GM12892 (cell line): ENCODE data around the gene TAS2R39.
"Not testable (repeated sequence)": the region's sequence is repeated elsewhere in the genome, so short reads cannot be mapped to it uniquely, and the experiment has no call there.

Source experiments
- DNase-seq: peaks from one replicate; pipeline ENCODE4 v3.0.0; 2011; ENCODE audit not compliant: insufficient read length
- FAIRE-seq: peaks from 2 replicates; lab custom pipeline; 2011; peaks lifted over from hg19 to GRCh38; lab: Jason Lieb, UNC
- POLR2A ChIP-seq: IDR thresholded peaks from 2 replicates; pipeline ENCODE4 v1.6.1; 2011; ENCODE audit warnings: low read depth, low read length, control low read depth
- POLR2AphosphoS5 ChIP-seq: IDR thresholded peaks from 2 replicates; pipeline ENCODE4 v1.6.1; 2011; ENCODE audit warnings: low read depth, low read length, control low read depth
- TAF1 ChIP-seq: IDR thresholded peaks from 2 replicates; pipeline ENCODE4 v1.6.1; 2011; ENCODE audit warnings: low read depth, mild to moderate bottlenecking, control low read depth, low read length, borderline replicate concordance

TAS2R39 gene

GRCh38 chr7:143188994-143189393 lies 5.8 kb downstream of the TAS2R39 start:
- FAIRE-seq (no peak), DNase-seq (no peak)
- TF ChIP-seq POLR2A (no peak), TAF1 (no peak), POLR2AphosphoS5 (no peak)

- no peak for DNase-seq
- TF ChIP-seq POLR2A (no peak), POLR2AphosphoS5 (no peak), TAF1 (no peak)
- FAIRE-seq: no peak
These were observed 10.7 kb downstream of the TAS2R39 start for GRCh38 chr7:143193880-143194279.

DNA sequence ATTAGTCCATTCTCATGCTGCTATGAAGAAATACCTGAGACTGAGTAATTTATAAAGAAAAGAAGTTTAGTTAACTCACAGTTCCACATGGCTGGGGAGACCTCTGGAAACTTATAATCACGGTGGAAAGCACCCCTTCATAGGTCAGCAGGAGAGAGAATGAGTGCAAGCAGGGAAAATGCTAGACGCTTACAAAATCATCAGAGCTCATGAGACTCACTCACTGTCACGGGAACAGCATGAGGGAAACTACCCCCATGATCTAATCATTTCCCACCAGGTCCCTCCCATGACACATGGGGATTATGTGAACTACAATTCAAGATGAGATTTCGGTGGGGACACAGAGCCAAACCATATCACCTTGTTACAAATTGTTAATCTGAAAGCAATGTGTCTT lies 15.8 kb downstream of the TAS2R39 start:
- TF ChIP-seq POLR2A (no peak), TAF1 (no peak), POLR2AphosphoS5 (no peak)
- peak; percentile 48 for FAIRE-seq
- no peak for DNase-seq

DNA sequence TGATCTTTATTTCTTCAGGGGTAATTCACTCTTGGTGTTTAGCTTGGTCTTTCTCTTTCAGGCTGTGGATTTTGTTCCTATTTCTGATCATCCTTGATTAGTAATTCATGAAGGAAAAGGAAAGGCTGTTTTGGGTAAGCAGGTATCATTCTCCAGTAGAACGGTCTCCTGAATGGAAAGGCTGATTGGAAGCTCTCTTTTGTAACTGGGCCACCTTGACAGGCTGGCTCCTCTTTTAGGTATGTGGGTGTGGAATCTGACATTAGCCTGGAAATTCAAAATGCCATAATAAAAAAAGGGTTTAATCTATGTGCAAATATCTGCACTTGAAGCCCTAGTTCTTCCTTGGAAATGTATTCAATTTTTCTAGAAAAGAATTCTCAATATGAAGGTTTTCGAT lies 18.9 kb downstream of the TAS2R39 start:
- DNase-seq: no peak
- FAIRE-seq: no peak
- TF ChIP-seq POLR2A: no peak
- TF ChIP-seq POLR2AphosphoS5: no peak
- TF ChIP-seq TAF1: no peak

DNA sequence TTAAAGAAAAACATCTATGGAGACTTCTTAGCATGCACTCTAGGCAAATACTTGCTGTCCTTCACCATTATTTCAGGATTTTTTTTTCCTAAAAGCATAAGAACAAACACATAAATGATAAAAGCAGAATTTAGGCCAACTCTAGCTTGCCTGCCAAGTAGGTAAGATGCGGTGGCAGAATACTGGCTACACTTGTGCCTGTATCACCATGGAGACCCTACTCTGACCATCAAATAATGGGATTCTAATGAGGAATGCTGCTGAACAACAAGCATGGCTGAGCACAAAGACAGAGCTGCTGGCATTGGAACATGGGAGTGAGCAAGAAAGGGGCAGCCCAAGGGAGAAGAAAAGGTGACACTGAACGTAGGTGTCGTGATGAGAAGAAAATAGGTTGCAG lies 20.2 kb downstream of the TAS2R39 start:
- TF ChIP-seq POLR2A (no peak), POLR2AphosphoS5 (no peak), TAF1 (no peak)
- no peak for FAIRE-seq
- DNase-seq: no peak

GRCh38 chr7:143205560-143206293 lies 22.5 kb downstream of the TAS2R39 start:
- FAIRE-seq (peak; percentile 86), DNase-seq (no peak)
- TF ChIP-seq POLR2AphosphoS5 (no peak), POLR2A (no peak), TAF1 (no peak)

DNA sequence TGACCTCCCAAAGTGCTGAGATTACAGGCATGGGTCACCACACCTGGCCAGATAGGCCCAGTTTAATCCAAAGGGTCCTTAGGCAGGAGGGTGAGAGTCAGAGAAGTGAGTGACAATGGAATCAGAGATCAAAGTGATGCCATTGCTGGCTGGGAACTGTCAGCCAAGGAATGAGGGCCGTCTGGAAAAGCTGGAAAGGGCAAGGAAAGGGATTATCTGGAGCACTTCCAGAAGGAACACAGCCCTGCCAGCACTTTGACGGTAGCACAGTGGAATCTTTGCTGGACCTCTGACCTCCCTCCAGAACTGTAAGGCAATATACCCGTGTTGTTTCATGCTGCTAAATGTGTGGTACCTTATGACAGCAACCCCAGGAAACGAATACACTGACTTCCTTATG lies 27.3 kb downstream of the TAS2R39 start:
- DNase-seq (no peak), FAIRE-seq (no peak)
- TF ChIP-seq TAF1 (no peak), POLR2A (no peak), POLR2AphosphoS5 (no peak)

DNA sequence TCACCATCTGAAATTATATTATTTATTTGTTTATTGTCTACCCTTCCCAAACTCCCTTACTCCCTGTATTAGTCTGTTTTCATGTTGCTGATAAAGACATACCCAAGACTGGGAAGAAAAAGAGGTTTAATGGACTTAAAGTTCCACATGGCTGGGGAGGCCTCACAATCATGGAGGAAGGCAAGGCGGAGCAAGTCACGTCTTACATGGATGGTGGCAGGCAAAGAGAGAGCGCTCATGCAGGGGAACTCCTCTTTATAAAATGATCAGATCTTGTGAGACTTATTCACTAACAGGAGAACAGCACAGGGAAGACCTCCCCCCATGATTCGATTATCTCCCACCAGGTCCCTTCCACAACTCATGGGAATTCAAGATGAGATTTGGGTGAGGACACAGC lies 30.3 kb downstream of the TAS2R39 start:
- FAIRE-seq, DNase-seq: not testable (repeated sequence)

GRCh38 chr7:143214789-143215679 lies 31.8 kb downstream of the TAS2R39 start:
- no peak for TF ChIP-seq TAF1
- no peak for TF ChIP-seq POLR2A
- DNase-seq (peak; percentile 29), FAIRE-seq (peak; percentile 84)

GRCh38 chr7:143216151-143216550 lies 32.9 kb downstream of the TAS2R39 start:
- TF ChIP-seq POLR2AphosphoS5 (no peak), POLR2A (no peak), TAF1 (no peak)
- DNase-seq: no peak
- FAIRE-seq: no peak

GRCh38 chr7:143216686-143217085 lies 33.5 kb downstream of the TAS2R39 start:
- FAIRE-seq (no peak), DNase-seq (no peak)
- TF ChIP-seq POLR2A (no peak), POLR2AphosphoS5 (no peak), TAF1 (no peak)

DNA sequence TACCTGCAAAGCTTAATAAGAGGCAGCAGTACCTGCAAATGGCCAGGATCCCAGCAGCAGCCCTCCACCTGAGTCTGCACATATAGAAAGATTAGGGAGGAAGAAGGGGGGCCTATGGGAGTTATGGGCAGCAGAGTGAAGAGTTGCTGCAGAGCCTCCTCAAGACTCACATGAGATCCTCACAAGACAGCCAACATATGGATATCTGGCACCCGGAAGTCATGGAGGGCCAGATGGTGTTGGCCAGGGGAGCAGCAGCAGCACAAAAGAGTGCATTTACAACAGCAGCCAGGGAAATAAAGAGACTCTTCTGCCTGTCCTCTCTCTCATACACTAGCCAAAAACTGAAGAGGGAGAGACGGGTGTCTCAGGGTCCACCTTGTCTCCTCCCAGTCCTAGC lies 34.6 kb downstream of the TAS2R39 start:
- FAIRE-seq (no peak), DNase-seq (no peak)
- TF ChIP-seq POLR2AphosphoS5: no peak
- no peak for TF ChIP-seq POLR2A
- TF ChIP-seq TAF1: no peak

- TF ChIP-seq POLR2AphosphoS5: no peak
- TF ChIP-seq TAF1: no peak
- no peak for TF ChIP-seq POLR2A
- DNase-seq (no peak), FAIRE-seq (no peak)
These were observed 38.1 kb downstream of the TAS2R39 start for GRCh38 chr7:143221286-143221685.
